Peyer's patch (tissue), 4 donors: Measurements from ENCODE around the gene CHST9. TPM values are rescaled to one million over a fixed set of nuclear protein-coding genes. Genes with fewer than 3 reads are reported as not detected.
"Not testable (repeated sequence)": the region's sequence is repeated elsewhere in the genome, so short reads cannot be mapped to it uniquely, and the experiment has no call there.

ENCODE experiments used
- DNase-seq, 3 donors: peaks; one replicate each; pipeline ENCODE4 v3.0.0-alpha.2; 2017 to 2019
- H3K27ac ChIP-seq, 4 donors: fragments of 200-600 bp; sonication (generic); one replicate each; pipeline ENCODE4 v1.5.1; 2016 to 2019
- H3K27me3 ChIP-seq, 2 donors: fragments of 200-600 bp; sonication (generic); one replicate each; pipeline ENCODE4 v1.5.1; 2019
- H3K36me3 ChIP-seq, 3 donors: fragments of 200-600 bp; sonication (generic); one replicate each; pipeline ENCODE4 v1.5.1; 2016 to 2019
- H3K4me1 ChIP-seq, 4 donors: fragments of 200-600 bp; sonication (generic); one replicate each; pipeline ENCODE4 v1.5.1; 2016 to 2019
- H3K4me3 ChIP-seq, 4 donors: fragments of 200-600 bp; sonication (generic); 1 replicate in 3 of 4; 2 replicates in 1 of 4; pipeline ENCODE4 v1.5.1; 2016 to 2019; ENCODE audit warnings: mild to moderate bottlenecking in 1 of 4
- H3K9me3 ChIP-seq, 4 donors: fragments of 200-600 bp; sonication (generic); one replicate each; pipeline ENCODE4 v1.5.1; 2016 to 2019; ENCODE audit warnings: mild to moderate bottlenecking in 1 of 4
- POLR2A ChIP-seq, 2 donors: fragments of 450-650 bp; IDR thresholded peaks; one replicate each; pipeline ENCODE4 v1.5.1; 2017; ENCODE audit warnings: antibody characterized with exemption in 2 of 2, mild to moderate bottlenecking in 2 of 2, moderate library complexity in 2 of 2
- total RNA-seq, 4 donors: library from RNA; depleted of rRNA; stranded (reverse); fragments of >200 nt; gene quantifications; one replicate each; pipeline ENCODE4 v1.1.0, GENCODE V29; 2016
- TF ChIP-seq, protein P1 (sequence below), 6 experiments: fragments of 450-650 bp in 4 of 6; fragments of 200-600 bp in 2 of 6; sonication (generic) in 1 of 6; IDR thresholded peaks; one replicate each; pipeline ENCODE4 v1.5.1; 2017 to 2019; ENCODE audit warnings: antibody characterized with exemption in 6 of 6, mild to moderate bottlenecking in 3 of 6, moderate library complexity in 1 of 6

CHST9 gene
- under 1 TPM in 2 of 4 donors, not detected in 2; 0.27 to 0.95 TPM for total RNA-seq

GRCh38 chr18:27185025-27185763 is at the start of gene CHST9:
CHST9 (minus strand) TSS chr18:27185308; CDS start chr18:27142809, 42,499 bp downstream.
- H3K27ac ChIP-seq, result no peak within 1 kb of the TSS
- no peaks in the 10 kb centered on the region for H3K36me3 ChIP-seq
- peak within 1 kb of the TSS in 3 of 4 donors; percentile 24 to 42 (median 42) for H3K4me3 ChIP-seq
- no peak for DNase-seq
- no peaks in the 10 kb centered on the region for H3K9me3 ChIP-seq
- peaks cover 0 to 10% of the 10 kb centered on the region in 2 donors for H3K27me3 ChIP-seq
- TF ChIP-seq, protein P1, sequence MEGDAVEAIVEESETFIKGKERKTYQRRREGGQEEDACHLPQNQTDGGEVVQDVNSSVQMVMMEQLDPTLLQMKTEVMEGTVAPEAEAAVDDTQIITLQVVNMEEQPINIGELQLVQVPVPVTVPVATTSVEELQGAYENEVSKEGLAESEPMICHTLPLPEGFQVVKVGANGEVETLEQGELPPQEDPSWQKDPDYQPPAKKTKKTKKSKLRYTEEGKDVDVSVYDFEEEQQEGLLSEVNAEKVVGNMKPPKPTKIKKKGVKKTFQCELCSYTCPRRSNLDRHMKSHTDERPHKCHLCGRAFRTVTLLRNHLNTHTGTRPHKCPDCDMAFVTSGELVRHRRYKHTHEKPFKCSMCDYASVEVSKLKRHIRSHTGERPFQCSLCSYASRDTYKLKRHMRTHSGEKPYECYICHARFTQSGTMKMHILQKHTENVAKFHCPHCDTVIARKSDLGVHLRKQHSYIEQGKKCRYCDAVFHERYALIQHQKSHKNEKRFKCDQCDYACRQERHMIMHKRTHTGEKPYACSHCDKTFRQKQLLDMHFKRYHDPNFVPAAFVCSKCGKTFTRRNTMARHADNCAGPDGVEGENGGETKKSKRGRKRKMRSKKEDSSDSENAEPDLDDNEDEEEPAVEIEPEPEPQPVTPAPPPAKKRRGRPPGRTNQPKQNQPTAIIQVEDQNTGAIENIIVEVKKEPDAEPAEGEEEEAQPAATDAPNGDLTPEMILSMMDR (IDR thresholded peaks at IDR 0.05), result no peak
- no peak for TF ChIP-seq POLR2A (IDR thresholded peaks at IDR 0.05)
- H3K4me1 ChIP-seq, result peaks cover 0 to 10% (median 0%) of the 10 kb centered on the region in 4 donors

GRCh38 chr18:27232355-27232754 is 47.2 kb upstream of the CHST9 start:
- DNase-seq, H3K27me3 ChIP-seq, H3K36me3 ChIP-seq, H3K9me3 ChIP-seq, H3K4me3 ChIP-seq, H3K27ac ChIP-seq: not testable (repeated sequence)
- H3K4me1 ChIP-seq, result peaks cover 0 to 11% (median 0%) of the 10 kb centered on the region in 4 donors

DNA sequence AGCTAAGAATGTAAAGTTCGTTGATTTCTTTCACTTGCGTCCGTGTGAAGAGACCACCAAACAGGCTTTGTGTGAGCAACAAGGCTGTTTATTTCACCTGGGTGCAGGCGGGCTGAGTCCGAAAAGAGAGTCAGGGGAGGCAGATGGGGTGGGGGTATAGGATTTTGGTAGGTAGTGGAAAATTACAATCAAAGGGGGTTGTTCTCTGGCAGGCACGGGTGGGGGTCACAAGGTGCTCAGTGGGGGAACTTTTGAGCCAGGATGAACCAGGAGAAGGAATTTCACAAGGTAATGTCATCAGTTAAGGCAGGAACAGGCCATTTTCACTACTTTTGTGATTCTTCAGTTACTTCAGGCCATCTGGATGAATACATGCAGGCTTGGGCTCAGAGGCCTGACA is 46.6 kb upstream of the CHST9 start:
- not testable (repeated sequence) for H3K27ac ChIP-seq, H3K27me3 ChIP-seq, DNase-seq, H3K9me3 ChIP-seq, H3K36me3 ChIP-seq, H3K4me3 ChIP-seq
- peaks cover 0 to 11% (median 0%) of the 10 kb centered on the region in 4 donors for H3K4me1 ChIP-seq

- DNase-seq, H3K4me3 ChIP-seq, H3K27me3 ChIP-seq, H3K27ac ChIP-seq, H3K9me3 ChIP-seq, H3K36me3 ChIP-seq: not testable (repeated sequence)
- H3K4me1 ChIP-seq, result peaks cover 0 to 11% (median 0%) of the 10 kb centered on the region in 4 donors
Measured at GRCh38 chr18:27231221-27231620, 46.1 kb upstream of the CHST9 start.

- Histone ChIP-seq H3K4me1 (no peaks in the 10 kb centered on the region), H3K9me3 (no peaks in the 10 kb centered on the region), H3K27me3 (no peaks in the 10 kb centered on the region), H3K27ac (no peak overlapping the region), H3K36me3 (no peaks in the 10 kb centered on the region), H3K4me3 (no peak overlapping the region)
- no peak for DNase-seq
- TF ChIP-seq, protein P1 (IDR thresholded peaks at IDR 0.05), result no peak
- no peak for TF ChIP-seq POLR2A (IDR thresholded peaks at IDR 0.05)
Measured at GRCh38 chr18:27227721-27228120, 42.6 kb upstream of the CHST9 start.

DNA sequence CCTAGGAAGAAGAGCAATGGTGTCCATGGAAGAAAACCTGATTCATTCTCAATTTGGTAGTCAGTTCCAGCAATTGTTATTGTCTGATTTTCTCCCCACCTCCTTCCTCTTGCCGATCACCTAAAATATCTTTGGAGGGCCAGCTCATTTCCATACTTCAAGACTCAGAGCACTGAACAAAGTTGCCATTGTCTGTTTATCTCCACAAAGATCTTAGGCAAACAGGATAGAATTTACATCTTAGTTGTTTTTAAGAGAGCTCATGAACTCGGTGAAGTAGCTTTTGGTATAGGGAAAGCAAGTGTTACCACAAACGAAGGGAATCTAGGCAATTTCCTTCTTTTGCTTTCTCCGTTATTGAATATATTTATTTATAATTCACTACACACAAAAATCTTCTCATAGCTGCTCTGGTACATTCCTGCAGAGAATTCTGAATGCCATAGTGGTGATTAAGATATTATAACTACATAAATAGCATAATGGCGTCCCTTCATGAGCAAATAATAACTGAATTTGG is 41.5 kb upstream of the CHST9 start:
- Histone ChIP-seq H3K27me3 (no peaks in the 10 kb centered on the region), H3K36me3 (no peaks in the 10 kb centered on the region), H3K27ac (no peak overlapping the region), H3K4me3 (no peak overlapping the region), H3K4me1 (no peaks in the 10 kb centered on the region), H3K9me3 (no peaks in the 10 kb centered on the region)
- DNase-seq, result no peak
- TF ChIP-seq, protein P1 (IDR thresholded peaks at IDR 0.05), result no peak
- no peak for TF ChIP-seq POLR2A (IDR thresholded peaks at IDR 0.05)

- Histone ChIP-seq H3K27ac (no peak overlapping the region), H3K9me3 (no peaks in the 10 kb centered on the region), H3K4me3 (no peak overlapping the region), H3K4me1 (no peaks in the 10 kb centered on the region), H3K36me3 (no peaks in the 10 kb centered on the region), H3K27me3 (no peaks in the 10 kb centered on the region)
- DNase-seq, result no peak
- TF ChIP-seq, protein P1 (IDR thresholded peaks at IDR 0.05), result no peak
- no peak for TF ChIP-seq POLR2A (IDR thresholded peaks at IDR 0.05)
Measured at GRCh38 chr18:27225947-27226481, 40.9 kb upstream of the CHST9 start.
